H9 (cell line): ENCODE measurements around the gene GDI1. TPM values are rescaled to one million over a fixed set of nuclear protein-coding genes. Genes with fewer than 3 reads are reported as not detected.

Experiments used
- DNase-seq: peaks from one replicate; pipeline ENCODE4 v3.0.0-alpha.2; 2017
- H2AFZ ChIP-seq: one replicate; pipeline ENCODE4 v1.6.1; 2013; ENCODE audit warnings: mild to moderate bottlenecking, low read length, control low read depth, moderate library complexity
- H2AK5ac ChIP-seq: 2 replicates; pipeline ENCODE4 v1.6.1; 2013; ENCODE audit warnings: low read length, control low read depth, mixed read lengths; ENCODE audit not compliant: insufficient read length
- H2BK120ac ChIP-seq: one replicate; pipeline ENCODE4 v1.6.1; 2013; ENCODE audit warnings: low read depth, mild to moderate bottlenecking, low read length, control low read depth, inconsistent platforms; ENCODE audit not compliant: poor library complexity, severe bottlenecking
- H2BK12ac ChIP-seq: 2 replicates; pipeline ENCODE4 v1.6.1; 2013; ENCODE audit warnings: low read length, control low read depth, mixed read lengths, low read depth; ENCODE audit not compliant: insufficient read length
- H2BK15ac ChIP-seq: 2 replicates; pipeline ENCODE4 v1.6.1; 2013; ENCODE audit warnings: low read depth, low read length, control low read depth
- H2BK20ac ChIP-seq: one replicate; pipeline ENCODE4 v1.6.1; 2013; ENCODE audit warnings: low read depth, mild to moderate bottlenecking, low read length, control low read depth, inconsistent platforms; ENCODE audit not compliant: poor library complexity, severe bottlenecking
- H2BK5ac ChIP-seq: 2 replicates; pipeline ENCODE4 v1.6.1; 2013; ENCODE audit warnings: low read length, control low read depth, mixed read lengths; ENCODE audit not compliant: insufficient read length
- H3K14ac ChIP-seq: 2 replicates; pipeline ENCODE4 v1.6.1; 2013; ENCODE audit warnings: low read length, control low read depth; ENCODE audit not compliant: insufficient read depth
- H3K18ac ChIP-seq: 2 replicates; pipeline ENCODE4 v1.6.1; 2013; ENCODE audit warnings: low read depth, mild to moderate bottlenecking, mixed read lengths, low read length, control low read depth; ENCODE audit not compliant: insufficient read length
- H3K23ac ChIP-seq: 2 replicates; pipeline ENCODE4 v1.6.1; 2013; ENCODE audit warnings: low read length, control low read depth, mixed read lengths, low read depth; ENCODE audit not compliant: insufficient read length
- H3K23me2 ChIP-seq: 2 replicates; pipeline ENCODE4 v1.6.1; 2013; ENCODE audit warnings: low read depth, mild to moderate bottlenecking, mixed read lengths, low read length, control low read depth; ENCODE audit not compliant: insufficient read length, poor library complexity, severe bottlenecking
- H3K27ac ChIP-seq: 2 replicates; pipeline ENCODE4 v1.5.1; 2013; ENCODE audit warnings: low read length, control low read depth, mixed read lengths, low read depth; ENCODE audit not compliant: insufficient read length
- H3K27me3 ChIP-seq: 2 replicates; pipeline ENCODE4 v1.6.1; 2013; ENCODE audit warnings: low read length, control low read depth, inconsistent platforms; ENCODE audit not compliant: insufficient read depth
- H3K4ac ChIP-seq: 2 replicates; pipeline ENCODE4 v1.6.1; 2013; ENCODE audit warnings: low read depth, mild to moderate bottlenecking, control low read depth, inconsistent platforms, low read length, moderate library complexity
- H3K4me1 ChIP-seq: 2 replicates; pipeline ENCODE4 v1.6.1; 2013; ENCODE audit warnings: low read length, control low read depth, inconsistent platforms; ENCODE audit not compliant: insufficient read depth
- H3K4me2 ChIP-seq: 2 replicates; pipeline ENCODE4 v1.6.1; 2013; ENCODE audit warnings: low read length, control low read depth, mixed read lengths; ENCODE audit not compliant: insufficient read length, insufficient read depth
- H3K56ac ChIP-seq: 2 replicates; pipeline ENCODE4 v1.6.1; 2013; ENCODE audit warnings: low read depth, mild to moderate bottlenecking, mixed read lengths, low read length, control low read depth; ENCODE audit not compliant: insufficient read length
- H3K79me1 ChIP-seq: 2 replicates; pipeline ENCODE4 v1.6.1; 2013; ENCODE audit warnings: low read depth, mild to moderate bottlenecking, moderate library complexity, low read length, control low read depth, inconsistent platforms; ENCODE audit not compliant: insufficient read depth, poor library complexity, severe bottlenecking
- H3K79me2 ChIP-seq: 2 replicates; pipeline ENCODE4 v1.6.1; 2013; ENCODE audit warnings: low read length, control low read depth, inconsistent platforms; ENCODE audit not compliant: insufficient read depth
- H3K9ac ChIP-seq: 2 replicates; pipeline ENCODE4 v1.6.1; 2013; ENCODE audit warnings: low read length, control low read depth, mixed read lengths; ENCODE audit not compliant: insufficient read length; ENCODE audit errors: extremely low read depth
- H3K9me3 ChIP-seq: one replicate; pipeline ENCODE4 v1.6.1; 2013; ENCODE audit warnings: low read depth, low read length, inconsistent platforms; ENCODE audit not compliant: control insufficient read depth
- H3T11ph ChIP-seq: one replicate; pipeline ENCODE4 v1.6.1; 2013; ENCODE audit warnings: mild to moderate bottlenecking, low read length, control low read depth, inconsistent platforms
- H4K20me1 ChIP-seq: one replicate; pipeline ENCODE4 v1.6.1; 2013; ENCODE audit not compliant: control insufficient read depth, insufficient read length, insufficient read depth
- H4K5ac ChIP-seq: 2 replicates; pipeline ENCODE4 v1.6.1; 2013; ENCODE audit warnings: low read depth, mild to moderate bottlenecking, mixed read lengths, low read length, control low read depth; ENCODE audit not compliant: insufficient read length
- H4K8ac ChIP-seq: replicated peaks from 2 replicates; pipeline ENCODE4 v1.6.1; 2013; ENCODE audit warnings: low read length, control low read depth, mixed read lengths, low read depth; ENCODE audit not compliant: insufficient read length
- H4K91ac ChIP-seq: 2 replicates; pipeline ENCODE4 v1.6.1; 2013; ENCODE audit warnings: low read depth, mild to moderate bottlenecking, moderate library complexity, mixed read lengths, low read length, control low read depth; ENCODE audit not compliant: insufficient read length
- H3K27ac Mint-ChIP-seq, 3 experiments: 2 replicates in 2 of 3; 3 replicates in 1 of 3; pipeline ENCODE4 v1.8.0; 2020 to 2021; ENCODE audit warnings: mixed read lengths in 3 of 3, mild to moderate bottlenecking in 1 of 3, moderate library complexity in 1 of 3
- H3K27me3 Mint-ChIP-seq: 2 replicates; pipeline ENCODE4 v1.8.0; 2021; ENCODE audit warnings: low read depth, mild to moderate bottlenecking, moderate library complexity, mixed read lengths
- H3K36me3 Mint-ChIP-seq, 3 experiments: 2 replicates in 2 of 3; 3 replicates in 1 of 3; pipeline ENCODE4 v1.8.0; 2020 to 2021; ENCODE audit warnings: low read depth in 3 of 3, mixed read lengths in 3 of 3; ENCODE audit not compliant: insufficient read depth in 1 of 3
- H3K4me1 Mint-ChIP-seq, 2 experiments: 2 replicates each; pipeline ENCODE4 v1.8.0; 2020; ENCODE audit warnings: mixed read lengths in 2 of 2
- H3K4me3 Mint-ChIP-seq, 2 experiments: 2 replicates in 1 of 2; 3 replicates in 1 of 2; pipeline ENCODE4 v1.8.0; 2020 to 2021; ENCODE audit warnings: mild to moderate bottlenecking in 2 of 2, mixed read lengths in 2 of 2, moderate library complexity in 1 of 2
- H3K9me3 Mint-ChIP-seq, 2 experiments: 2 replicates in 1 of 2; 3 replicates in 1 of 2; pipeline ENCODE4 v1.8.0; 2020; ENCODE audit warnings: mild to moderate bottlenecking in 2 of 2, mixed read lengths in 2 of 2, moderate library complexity in 1 of 2
- WGBS: extraction: QIAGEN DNeasy Blood & Tissue Kit; methylation state at CpG from one replicate; pipeline ENCODE4 v1.1.7; 2013; ENCODE audit warnings: missing lambda C conversion rate, low lambda C conversion rate, mixed read lengths; ENCODE audit not compliant: insufficient read length; ENCODE audit errors: extremely low coverage; 5-methylcytosine and 5-hydroxymethylcytosine counted together
- total RNA-seq: library from RNA; stranded (reverse); gene quantifications from 2 replicates; pipeline ENCODE4 v1.2.1, GENCODE V29; 2021
- TF ChIP-seq, protein P1 (sequence below): fragments of 200-600 bp; sonication (generic); conservative IDR thresholded peaks from 3 replicates; pipeline ENCODE4 v1.8.0; 2021; ENCODE audit warnings: antibody characterized with exemption, mild to moderate bottlenecking

Gene GDI1
- total RNA-seq, 1 experiment from 2014 or later, result 111 TPM

DNA sequence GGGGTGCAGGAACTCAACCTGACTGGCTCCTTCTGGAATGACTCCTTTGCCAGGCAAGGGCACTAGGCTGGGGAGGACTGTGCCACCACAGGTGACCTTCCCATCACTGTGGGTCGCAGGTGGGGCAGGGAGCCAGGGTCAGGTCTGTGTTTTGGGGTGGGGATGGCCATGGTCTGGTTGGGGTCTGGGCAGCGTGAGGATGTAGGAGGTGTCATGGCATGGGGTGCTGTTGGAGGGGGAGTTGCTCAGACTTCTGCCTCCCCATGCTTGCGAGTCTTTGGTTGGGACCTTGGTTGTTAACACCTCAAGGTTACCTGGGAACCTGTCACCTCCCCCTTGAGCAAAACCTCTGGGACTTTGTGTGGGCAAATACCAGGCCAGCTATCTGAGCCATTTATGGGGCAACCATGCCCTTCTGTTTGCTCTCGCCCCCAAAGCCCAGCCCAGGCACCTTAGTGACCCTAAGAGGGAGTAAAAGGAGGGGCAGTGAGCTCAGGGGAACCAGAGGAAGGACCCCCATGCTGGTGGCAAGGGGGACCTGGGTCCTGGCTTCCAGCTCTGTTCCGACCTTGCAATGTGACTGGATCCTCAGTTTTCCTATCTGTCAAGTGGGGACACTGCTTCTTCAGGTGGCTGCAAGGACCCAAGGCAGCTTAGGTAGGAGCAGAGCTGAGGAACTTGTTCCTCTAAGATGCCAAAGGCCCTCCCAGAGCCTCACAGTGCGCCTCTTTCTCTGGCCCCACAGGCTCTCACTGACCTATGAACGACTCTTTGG lies 2.4 kb upstream of the GDI1 start:
- Mint-ChIP-seq H3K4me3 (no peak overlapping the region), H3K4me1 (peaks cover 8 to 19% of the 10 kb centered on the region in 2 experiments), H3K9me3 (peaks cover 70 to 86% of the 10 kb centered on the region in 2 experiments), H3K27ac (no peak overlapping the region), H3K36me3 (peaks cover 21 to 56% (median 52%) of the 10 kb centered on the region in 3 experiments), H3K27me3 (no peaks in the 10 kb centered on the region)
- Histone ChIP-seq H3K9ac (no peak overlapping the region), H2BK20ac (no peak overlapping the region), H3K23me2 (peaks cover 7% of the 10 kb centered on the region), H3K27me3 (no peaks in the 10 kb centered on the region), H3K79me2 (peaks cover 2% of the 10 kb centered on the region; the same call in 1 of the 2 replicates), H3K4ac (no peak overlapping the region), H3K9me3 (peaks cover 32% of the 10 kb centered on the region), H3K18ac (no peak overlapping the region), H4K8ac (no peak overlapping the region), H3T11ph (no peak overlapping the region), H2BK5ac (no peak overlapping the region), H3K4me1 (no peaks in the 10 kb centered on the region), H3K23ac (no peak overlapping the region), H3K79me1 (no peaks in the 10 kb centered on the region), H4K5ac (no peak overlapping the region), H2AK5ac (no peak overlapping the region), H3K4me2 (no peak overlapping the region), H2AFZ (no peak overlapping the region), H4K20me1 (no peaks in the 10 kb centered on the region), H3K27ac (no peak overlapping the region), H4K91ac (no peak overlapping the region), H2BK15ac (no peak overlapping the region), H2BK120ac (no peak overlapping the region), H3K14ac (no peak overlapping the region), H2BK12ac (no peak overlapping the region), H3K56ac (no peak overlapping the region)
- no peak for DNase-seq
- TF ChIP-seq, protein P1, sequence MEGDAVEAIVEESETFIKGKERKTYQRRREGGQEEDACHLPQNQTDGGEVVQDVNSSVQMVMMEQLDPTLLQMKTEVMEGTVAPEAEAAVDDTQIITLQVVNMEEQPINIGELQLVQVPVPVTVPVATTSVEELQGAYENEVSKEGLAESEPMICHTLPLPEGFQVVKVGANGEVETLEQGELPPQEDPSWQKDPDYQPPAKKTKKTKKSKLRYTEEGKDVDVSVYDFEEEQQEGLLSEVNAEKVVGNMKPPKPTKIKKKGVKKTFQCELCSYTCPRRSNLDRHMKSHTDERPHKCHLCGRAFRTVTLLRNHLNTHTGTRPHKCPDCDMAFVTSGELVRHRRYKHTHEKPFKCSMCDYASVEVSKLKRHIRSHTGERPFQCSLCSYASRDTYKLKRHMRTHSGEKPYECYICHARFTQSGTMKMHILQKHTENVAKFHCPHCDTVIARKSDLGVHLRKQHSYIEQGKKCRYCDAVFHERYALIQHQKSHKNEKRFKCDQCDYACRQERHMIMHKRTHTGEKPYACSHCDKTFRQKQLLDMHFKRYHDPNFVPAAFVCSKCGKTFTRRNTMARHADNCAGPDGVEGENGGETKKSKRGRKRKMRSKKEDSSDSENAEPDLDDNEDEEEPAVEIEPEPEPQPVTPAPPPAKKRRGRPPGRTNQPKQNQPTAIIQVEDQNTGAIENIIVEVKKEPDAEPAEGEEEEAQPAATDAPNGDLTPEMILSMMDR, result no peak
- WGBS, result no CpG with 5 or more reads among the region's 7 CpGs
